HTERT RPE-1 (cell line): ENCODE data around the gene FCGR2B.
"Not testable (repeated sequence)": the region's sequence is repeated elsewhere in the genome, so short reads cannot be mapped to it uniquely, and the experiment has no call there.

ENCODE experiments used
- in situ Hi-C: fragments of 300-500 bp; cut with MboI; formaldehyde crosslinking; loops from 4 replicates; pipeline ENCODE4 v1.14.3; 2020; ENCODE audit warnings: low sequenced_read_pairs

The FCGR2B gene

GRCh38 chr1:161647507-161648360 lies 15.2 kb upstream of the FCGR2B start:
- in situ Hi-C loops = not testable (repeated sequence)

GRCh38 chr1:161653541-161653940 lies 9.4 kb upstream of the FCGR2B start:
- in situ Hi-C loops = not testable (repeated sequence)

- in situ Hi-C loops = not testable (repeated sequence)
Observed at GRCh38 chr1:161653971-161654370, 9.0 kb upstream of the FCGR2B start.

GRCh38 chr1:161658524-161658923 lies 4.4 kb upstream of the FCGR2B start:
- in situ Hi-C loops = not testable (repeated sequence)

- in situ Hi-C loops = not testable (repeated sequence)
Observed at GRCh38 chr1:161661660-161662311, 1.2 kb upstream of the FCGR2B start.

GRCh38 chr1:161663569-161663968 lies 626 bp downstream of the FCGR2B start:
- in situ Hi-C loops = not testable (repeated sequence)

- in situ Hi-C loops = not testable (repeated sequence)
Observed at GRCh38 chr1:161664689-161665088, 1.7 kb downstream of the FCGR2B start.

- in situ Hi-C loops = not testable (repeated sequence)
Observed at GRCh38 chr1:161671045-161672020, 8.4 kb downstream of the FCGR2B start.

- in situ Hi-C loops = not testable (repeated sequence)
Observed at GRCh38 chr1:161673437-161673836, 10.5 kb downstream of the FCGR2B start.

- in situ Hi-C loops = not testable (repeated sequence)
Observed at GRCh38 chr1:161674447-161674846, 11.5 kb downstream of the FCGR2B start.

- in situ Hi-C loops = not testable (repeated sequence)
Observed at GRCh38 chr1:161674908-161675307, 12.0 kb downstream of the FCGR2B start.

GRCh38 chr1:161676441-161676840 lies 13.5 kb downstream of the FCGR2B start:
- in situ Hi-C loops = no loop called here

- in situ Hi-C loops = no loop called here
Observed at GRCh38 chr1:161676958-161677689, 14.2 kb downstream of the FCGR2B start.

- in situ Hi-C loops = no loop called here
Observed at GRCh38 chr1:161678500-161678899, 15.6 kb downstream of the FCGR2B start.

GRCh38 chr1:161681879-161682278 lies 18.9 kb downstream of the FCGR2B start:
- in situ Hi-C loops = no loop called here

- in situ Hi-C loops = no loop called here
Observed at GRCh38 chr1:161688946-161689345, 26.0 kb downstream of the FCGR2B start.

- in situ Hi-C loops = no loop called here
Observed at GRCh38 chr1:161691846-161692245, 28.9 kb downstream of the FCGR2B start.

- in situ Hi-C loops = not testable (repeated sequence)
Observed at GRCh38 chr1:161693020-161693712, 30.2 kb downstream of the FCGR2B start.

GRCh38 chr1:161698302-161698701 lies 35.4 kb downstream of the FCGR2B start:
- in situ Hi-C loops = not testable (repeated sequence)

GRCh38 chr1:161702250-161702649 lies 39.3 kb downstream of the FCGR2B start:
- in situ Hi-C loops = no loop called here
